SIG-M5 treated with dmso at 0.1 percent for 504 hours (cell line): ENCODE results near the gene CSNK1A1L.

Experiments used
- DNase-seq: peaks from one replicate; lab custom pipeline; 2025; ENCODE audit not compliant: unreplicated experiment; lab: John Stamatoyannopoulos, UW

CSNK1A1L gene

DNA sequence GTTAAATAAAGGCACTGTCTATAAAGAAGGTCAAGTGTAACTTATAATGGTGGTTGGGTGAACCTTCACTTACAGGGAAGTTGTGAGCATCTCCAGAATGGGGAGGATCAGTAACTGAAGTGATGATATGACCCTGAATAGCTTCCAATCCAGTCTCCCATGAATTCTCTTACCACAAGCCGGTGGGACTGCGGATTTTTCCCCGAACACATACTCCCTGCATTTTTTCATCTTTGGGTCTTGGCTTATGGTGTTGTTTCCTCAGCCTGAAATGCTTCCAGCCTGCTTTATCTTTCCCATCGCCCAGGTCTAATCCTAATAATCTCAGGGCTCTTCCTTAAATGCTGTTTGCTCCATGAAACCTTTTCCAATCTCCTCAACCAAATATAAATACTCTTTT is 2.0 kb upstream of the CSNK1A1L start:
- no peak for DNase-seq

DNA sequence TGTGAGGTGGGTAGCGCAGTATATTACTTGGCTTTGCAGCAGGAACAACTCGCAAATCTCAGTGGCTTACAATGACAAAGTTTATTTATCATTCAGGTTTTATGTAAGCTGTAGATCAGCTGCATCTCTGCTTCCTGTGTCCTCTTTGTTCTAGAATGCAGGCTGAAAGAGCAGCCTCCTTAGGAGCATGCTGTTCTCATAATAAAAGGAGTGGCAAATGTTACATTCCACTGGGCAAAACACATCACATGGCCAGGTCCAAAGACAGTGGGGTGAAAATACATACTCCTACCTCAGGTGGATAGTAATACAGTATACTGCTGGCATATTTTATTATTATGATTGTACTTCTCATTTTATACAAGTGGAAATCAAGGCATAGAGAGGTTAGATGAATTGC is 1.2 kb upstream of the CSNK1A1L start:
- no peak for DNase-seq

DNA sequence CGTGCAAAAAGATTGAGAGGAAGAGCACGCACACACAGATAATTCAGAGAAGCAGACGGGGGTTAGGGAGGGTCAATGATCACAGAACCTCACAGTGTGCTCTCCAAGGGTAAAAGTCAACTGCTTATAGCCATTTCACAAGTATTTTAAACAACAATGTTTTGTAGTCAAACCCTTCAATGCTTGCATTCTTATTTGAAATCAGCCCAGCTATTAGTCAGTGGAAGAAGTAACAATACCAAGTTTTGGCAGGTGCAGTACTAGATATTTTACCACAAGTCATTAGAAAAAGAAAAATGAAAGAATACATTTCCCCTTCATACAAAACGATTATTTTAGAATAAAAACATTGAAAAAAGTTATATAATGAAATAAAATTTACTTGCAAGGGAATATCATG is 2.6 kb downstream of the CSNK1A1L start:
- no peak for DNase-seq

DNA sequence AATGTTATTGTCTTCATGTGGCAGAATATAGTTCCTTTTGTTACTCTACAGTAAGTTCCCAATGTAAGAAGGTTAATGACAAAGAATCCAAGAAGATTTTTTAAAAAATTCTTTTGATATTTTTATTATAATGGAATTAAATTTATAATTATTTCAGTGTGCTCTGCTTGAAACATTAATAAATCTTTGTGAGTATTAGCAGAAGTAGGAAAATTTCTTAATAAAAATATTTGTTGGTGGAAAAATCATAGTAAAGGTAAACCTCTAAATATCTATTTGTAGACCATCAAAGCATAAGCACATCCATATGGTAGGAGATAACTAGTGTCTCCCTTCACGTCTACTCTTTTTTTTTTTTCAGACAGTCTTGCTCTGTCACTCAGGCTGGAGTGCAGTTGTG is 4.3 kb downstream of the CSNK1A1L start:
- no peak for DNase-seq

DNA sequence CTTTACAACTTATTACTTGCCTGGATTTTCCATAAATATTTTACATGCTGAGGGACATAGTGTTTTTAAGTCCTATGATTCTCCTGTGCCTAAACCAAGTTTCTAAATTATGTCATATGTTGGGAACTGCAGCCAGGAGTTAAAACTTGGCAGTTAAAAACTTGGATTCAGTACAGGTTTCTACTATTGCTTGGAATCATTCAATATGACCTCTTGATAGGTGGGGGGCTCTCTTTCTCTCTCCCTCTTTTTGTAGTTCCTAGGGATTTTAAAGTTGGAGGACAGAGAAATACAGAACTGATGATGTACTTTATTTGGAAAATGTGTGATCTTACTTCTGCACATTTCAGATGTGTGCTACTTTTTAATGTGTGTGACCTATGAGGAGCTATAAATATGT is 4.7 kb downstream of the CSNK1A1L start:
- no peak for DNase-seq

DNA sequence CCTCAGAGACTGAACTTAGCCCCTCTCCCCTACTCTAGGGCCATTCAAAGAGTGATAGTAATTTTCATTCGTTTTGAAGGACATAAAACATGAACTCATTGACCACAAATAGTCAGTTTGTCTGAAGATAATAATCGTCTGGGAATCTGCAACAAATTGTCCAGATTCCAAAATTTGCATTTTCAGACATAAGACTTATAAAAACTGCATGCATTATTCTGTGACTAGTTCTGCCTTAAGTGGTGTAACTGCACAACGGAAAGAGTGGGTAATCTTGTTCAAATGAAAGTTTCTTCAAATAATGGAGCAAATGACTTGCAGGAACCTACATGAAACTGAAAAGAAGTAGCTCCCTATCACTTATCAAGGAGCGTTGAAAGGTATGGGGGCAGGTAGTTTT is 8.4 kb downstream of the CSNK1A1L start:
- no peak for DNase-seq

DNA sequence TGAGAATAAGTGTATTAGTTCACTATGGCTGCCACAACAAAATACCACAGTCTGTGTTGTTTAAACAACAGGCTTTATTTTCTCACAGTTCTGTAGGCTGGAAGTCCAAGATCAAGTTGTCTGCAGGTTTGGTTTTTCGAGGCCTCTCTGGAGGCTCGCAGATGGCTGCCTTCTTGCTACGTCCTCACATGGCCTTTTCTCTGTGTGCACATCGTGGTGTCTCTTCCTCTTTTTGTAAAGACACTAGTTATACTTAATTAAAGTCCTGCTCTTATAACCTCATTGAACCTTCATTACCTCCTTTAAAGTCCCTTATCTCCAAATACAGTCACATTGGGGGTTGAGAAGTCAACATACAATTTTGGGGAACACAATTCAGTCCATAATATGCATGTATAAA is 10.6 kb downstream of the CSNK1A1L start:
- no peak for DNase-seq

DNA sequence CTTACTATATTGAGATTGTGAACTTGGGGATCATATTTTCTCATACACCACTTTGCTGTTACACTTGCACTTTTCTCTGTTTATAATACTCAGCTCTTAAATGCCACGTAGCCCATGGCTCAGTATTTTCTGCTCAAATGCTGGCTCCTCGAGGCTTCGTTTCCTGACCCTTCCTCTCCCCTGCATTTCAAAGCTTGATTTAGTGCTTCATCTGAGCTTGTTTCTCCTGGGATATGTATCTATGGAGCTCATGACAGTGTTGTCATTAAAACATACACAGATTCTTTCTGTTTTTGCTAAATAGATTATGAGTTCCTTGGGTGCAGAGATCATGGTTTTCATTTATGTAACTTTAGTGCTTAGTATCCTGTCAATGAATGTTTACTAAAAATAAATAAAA is 11.4 kb downstream of the CSNK1A1L start:
- DNase-seq, result no peak

DNA sequence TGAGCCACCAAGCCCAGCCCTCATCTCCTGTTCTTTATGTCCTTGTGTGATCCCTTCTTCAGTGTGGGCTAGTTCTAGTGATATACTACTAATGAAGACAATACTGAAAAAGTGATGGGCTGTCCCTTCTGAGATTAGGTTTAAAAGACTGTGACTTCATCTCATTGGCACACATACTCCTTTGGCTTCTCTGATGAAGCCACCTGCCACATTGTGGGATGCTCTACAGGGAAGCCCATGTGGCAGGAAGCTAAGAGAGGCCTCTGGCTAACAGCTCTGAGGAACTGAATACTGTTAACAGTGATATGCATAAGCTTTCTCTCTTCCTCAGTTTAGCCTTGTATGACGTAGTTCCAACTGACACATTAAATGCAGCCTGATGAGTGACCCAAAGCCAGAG is 13.6 kb downstream of the CSNK1A1L start:
- DNase-seq, result no peak

DNA sequence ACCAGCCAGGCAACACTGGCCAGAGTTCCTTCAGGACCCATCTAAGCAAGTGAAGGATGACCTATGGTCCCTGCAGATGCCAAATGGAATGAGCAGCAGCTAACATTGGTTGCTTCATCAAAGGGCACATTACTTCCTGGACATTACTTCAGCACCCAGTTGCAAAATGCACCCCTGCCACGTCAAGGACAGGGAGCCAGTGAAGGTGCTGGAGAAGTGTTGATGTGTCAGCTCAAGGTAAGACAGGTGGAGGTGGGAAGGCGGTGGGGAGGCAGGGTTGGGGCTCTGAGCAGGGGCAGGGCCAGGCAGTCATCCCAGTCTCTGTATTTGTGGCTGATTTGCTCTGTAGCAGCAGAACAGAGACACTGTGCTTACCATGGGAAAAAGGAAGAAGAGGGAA is 14.6 kb downstream of the CSNK1A1L start:
- no peak for DNase-seq

DNA sequence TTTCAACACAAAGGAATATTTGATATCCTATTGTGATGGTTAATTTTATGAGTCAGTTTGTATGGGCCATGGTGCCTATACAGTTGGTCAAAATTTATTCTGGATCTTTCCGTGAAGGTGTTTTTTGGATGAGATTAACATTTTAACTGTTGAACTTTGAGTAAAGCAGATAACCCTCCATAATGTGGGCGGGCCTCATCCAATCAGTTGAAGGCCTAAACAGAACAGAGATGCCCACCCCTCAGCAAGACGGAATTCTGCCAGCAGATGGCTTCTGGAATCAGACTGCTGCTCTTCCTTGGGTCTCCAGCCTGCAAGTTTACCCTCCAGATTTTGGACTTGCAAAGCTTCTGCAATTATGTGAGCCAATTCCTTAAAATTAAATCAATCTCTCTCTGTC is 16.0 kb downstream of the CSNK1A1L start:
- DNase-seq, result no peak

DNA sequence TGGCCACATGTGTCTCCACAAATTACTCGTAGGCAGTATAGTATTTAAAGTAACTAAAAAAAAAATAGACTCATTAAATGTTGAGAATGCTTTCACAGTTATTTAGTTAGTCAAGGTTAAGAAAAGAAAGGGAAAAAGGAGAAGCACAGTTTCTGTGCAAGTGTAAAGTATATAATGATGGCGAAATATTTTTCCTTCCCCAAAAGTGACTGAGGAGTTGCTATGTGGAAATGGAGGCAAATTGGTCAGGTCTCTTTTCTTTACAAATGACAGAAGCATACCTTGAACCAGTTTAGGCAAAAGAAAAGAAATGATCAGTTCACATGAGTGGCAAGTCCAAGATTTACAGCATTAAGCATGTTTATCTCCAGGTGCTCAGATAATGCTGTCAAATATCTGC is 18.0 kb downstream of the CSNK1A1L start:
- peak; percentile 64 for DNase-seq

DNA sequence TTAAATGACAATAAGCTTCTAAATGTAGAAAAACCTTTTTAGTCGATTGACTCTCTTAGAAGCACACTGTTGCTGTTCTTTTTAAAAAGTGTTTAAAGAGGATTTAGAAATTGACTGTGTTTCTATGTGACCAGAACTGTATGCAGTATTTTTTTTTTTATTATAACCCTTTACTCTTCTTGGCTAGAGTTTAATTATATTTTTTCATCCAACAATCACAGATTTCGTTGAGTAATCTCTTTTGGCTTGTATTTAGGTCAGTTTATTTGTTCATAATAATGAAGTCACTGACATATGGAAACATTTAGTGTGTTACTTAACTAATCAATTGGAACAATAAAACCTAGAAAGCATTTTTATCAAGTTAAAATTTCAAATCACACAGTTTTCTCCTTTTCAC is 19.9 kb downstream of the CSNK1A1L start:
- no peak for DNase-seq

DNA sequence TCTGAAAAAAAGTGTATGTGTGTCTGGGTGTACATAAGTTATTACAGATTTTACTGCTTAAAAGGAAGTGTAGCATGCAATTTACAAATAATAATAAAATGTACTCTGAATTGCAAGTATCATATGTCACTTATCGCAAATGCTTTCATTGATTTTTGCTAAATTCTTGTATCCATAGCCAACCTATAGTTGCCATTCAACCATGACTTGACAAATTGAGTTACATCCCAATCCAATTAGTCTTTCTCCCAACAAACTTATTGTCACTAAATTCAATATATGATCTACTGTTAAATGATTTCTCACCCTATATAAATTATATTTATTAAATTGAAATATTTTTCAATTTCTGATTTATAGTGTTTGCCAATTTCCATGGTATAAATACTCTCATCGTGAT is 28.6 kb downstream of the CSNK1A1L start:
- no peak for DNase-seq

DNA sequence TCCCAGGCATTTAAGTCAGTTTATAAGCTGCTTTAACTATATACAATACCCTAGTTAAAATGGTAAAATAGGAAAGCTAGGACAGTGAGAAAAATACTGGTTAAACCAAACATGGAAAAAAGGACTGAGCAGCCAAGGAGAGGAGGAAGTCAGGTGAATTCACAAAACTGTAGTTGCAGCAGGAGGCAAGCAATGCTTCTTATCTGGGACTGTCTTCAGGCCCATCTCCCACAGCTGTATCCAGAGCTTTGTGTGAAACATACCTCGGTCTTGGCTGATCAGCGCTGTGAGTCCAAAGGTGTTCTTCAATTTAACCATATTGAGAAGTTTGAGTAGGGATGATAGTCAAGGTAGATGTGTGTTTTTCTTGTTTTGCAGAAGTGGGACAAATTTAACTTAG is 30.3 kb downstream of the CSNK1A1L start:
- DNase-seq, result no peak

DNA sequence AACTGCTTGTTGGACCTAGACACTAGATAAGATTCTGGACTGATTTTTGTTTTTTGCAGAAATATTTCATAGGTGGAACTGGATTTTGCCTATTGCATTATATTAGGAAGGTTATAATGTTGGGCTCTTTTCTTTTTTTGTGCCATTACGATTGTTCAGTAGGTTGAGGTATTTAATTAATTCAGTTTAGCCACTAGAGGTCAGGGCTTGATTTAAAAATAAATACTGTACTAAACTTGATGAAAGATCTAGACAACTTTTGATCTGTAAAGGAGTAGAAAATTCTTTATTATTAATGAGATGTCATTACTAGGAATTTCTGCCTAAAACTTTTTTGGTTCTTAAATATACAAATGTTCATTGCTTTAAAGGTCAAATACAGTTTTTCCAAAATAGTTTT is 30.8 kb downstream of the CSNK1A1L start:
- DNase-seq, result peak; percentile 16

DNA sequence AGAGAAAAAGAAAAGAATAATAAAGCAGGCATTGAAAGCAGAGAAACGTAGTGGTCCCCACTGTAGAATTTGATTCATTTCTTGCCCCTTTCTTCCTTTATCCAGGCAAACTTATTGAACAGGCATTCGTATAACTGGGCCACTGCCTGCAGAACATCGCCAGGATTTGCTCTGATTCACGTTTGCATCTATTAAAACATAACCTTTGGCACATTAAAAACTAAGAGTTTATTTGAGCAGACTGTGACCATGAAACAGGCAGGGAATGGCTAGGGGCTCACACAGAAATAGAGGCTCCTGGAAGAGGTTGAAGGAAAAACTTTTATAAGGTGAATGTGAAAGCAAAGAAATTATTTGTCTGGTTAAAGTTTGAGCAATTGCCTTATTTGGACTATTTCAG is 33.4 kb downstream of the CSNK1A1L start:
- DNase-seq, result no peak

DNA sequence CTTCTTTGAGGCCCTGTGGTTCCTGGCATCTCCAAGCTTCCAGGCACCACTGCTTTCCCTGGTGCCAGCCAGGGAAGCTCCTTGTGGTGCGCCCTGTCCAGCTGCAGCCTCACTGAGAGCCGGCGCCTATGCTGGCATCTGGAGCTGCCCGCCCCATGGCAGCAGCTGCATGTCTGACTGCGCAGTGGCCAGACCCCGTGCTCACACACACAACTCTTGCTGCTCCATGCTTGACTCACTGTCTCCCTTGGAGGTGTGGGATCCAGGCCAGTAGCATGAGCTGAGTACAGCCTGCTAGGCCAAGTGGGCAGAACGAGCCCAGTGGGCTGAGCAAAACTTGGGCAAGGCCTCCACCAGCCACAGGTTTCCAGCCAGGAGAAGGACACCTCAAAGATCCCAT is 34.5 kb downstream of the CSNK1A1L start:
- no peak for DNase-seq

DNA sequence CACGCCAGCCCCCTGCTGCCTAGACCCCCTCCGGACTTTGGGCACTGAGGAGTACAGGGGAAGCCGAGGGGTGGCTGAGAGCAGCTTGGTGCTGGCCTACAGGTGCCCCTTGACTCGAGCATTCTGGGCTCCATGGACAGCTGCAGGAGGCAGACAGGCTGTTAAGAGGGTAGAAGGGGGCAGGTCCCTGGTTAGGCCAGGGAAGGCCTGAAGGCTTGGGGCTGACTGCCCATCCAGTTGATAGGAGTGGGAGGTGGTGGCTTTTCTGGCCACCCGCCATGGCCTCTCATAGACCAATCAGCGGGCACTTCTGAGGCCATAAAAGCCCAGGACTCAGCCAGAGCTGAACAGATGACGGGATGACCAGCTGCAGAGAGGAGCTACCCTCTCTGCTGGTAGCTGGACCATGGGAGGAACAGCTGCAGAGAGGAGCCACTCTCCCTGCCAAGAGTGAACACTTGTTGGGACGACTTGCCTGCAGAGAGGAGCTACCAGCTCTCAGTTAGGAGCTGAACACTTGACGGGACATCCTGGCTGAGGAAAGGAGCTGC is 35.2 kb downstream of the CSNK1A1L start:
- no peak for DNase-seq

DNA sequence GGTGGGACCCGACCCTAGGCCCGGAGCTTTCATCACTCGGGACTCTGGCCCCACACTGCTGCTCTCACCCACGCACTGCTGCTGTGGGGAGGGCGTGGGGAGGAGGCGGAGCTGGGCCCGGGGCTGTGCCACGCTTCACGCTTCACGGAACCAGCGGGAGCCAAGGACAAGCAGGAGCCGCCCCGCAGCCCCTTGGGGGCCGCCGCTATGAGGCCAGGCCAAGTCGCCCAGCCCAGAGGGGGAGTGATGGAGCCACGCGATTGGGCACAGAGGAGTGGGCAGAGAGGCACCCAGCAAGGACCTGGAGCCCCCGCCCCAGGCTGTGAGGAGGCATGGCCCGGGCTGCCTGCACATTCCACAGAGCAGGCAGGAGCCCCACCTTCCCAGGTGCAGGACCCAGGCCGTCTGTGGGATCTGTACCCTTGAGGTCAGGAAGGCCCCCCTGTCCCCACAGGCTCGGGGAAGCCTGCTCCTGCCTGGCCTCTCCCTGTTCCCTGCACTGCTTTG is 35.8 kb downstream of the CSNK1A1L start:
- DNase-seq, result no peak

DNA sequence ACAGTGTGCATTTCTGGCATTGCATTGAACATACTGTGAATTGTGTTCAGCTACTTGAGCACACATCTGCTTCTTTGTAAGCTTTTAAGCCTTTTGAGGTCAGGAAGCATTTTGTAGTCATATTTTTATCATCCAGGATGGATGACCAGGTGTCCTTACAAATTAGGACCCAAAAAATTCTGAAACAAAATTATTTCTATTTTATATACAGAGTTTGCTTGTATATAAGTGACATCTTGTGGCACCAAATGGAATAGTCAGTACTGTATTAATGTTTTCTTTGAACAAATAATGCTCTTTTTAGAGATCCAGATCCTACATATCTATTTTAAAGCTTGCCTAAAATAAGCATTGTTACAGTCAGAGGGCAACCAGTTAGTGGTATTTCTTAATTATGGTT is 36.5 kb downstream of the CSNK1A1L start:
- peak; percentile 7 for DNase-seq

DNA sequence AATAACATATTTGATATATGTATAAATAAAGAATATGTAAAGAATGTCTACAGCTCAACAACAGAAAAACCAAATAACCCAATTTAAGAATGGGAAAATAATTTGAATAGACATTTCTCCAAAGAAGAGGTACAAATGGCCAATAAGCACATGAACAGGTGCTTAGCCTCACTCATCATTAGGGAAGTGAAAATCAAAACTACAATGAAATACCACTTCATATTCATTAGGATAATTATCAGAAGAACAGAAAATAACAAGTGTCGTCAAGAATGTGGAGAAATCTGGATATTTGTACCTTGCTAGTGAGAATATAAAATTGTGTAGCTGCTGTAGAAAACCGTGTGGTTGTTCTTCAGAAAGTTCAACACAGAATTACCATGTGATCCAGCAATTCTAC is 37.6 kb downstream of the CSNK1A1L start:
- no peak for DNase-seq

DNA sequence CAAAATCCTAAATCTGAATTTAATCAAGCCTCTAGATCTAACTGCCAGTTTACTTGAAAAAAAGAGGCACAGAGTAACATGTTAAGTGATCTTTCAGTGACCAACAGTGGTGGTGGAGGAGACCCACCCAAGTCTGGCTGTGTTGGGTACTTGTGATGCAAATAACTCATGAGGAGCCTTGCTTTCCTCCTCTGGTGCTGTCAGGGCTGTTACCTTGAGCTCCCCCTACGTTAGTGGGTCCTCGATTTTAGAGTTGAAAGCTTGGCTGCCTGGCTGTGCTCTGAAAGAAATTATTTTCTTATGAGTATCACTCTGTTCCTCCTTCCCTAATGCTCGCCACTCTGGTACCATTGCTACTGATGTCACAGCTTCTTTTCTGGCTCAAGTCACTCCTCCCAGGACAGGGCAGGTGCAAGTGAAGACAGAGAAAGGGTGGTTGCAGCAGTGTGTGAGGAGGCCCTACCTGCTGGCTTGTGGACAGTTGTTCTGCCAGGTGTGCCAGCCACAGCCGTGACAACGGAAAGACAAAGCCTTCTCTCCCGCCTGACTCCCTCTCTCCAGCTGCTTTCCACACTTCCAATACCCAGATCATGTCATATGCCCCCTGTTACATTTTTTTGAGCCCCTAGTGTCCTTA is 39.5 kb downstream of the CSNK1A1L start:
- no peak for DNase-seq
